Nephron (organoid): ENCODE results near the gene UBAC1.

ENCODE experiments used
- H3K27ac Mint-ChIP-seq, 3 experiments: 2 replicates each; pipeline ENCODE4 v1.8.0; 2020; ENCODE audit warnings: mixed read lengths in 3 of 3, mild to moderate bottlenecking in 2 of 3, moderate library complexity in 1 of 3
- H3K27me3 Mint-ChIP-seq: 2 replicates; pipeline ENCODE4 v1.8.0; 2021; ENCODE audit warnings: low read depth, mild to moderate bottlenecking, moderate library complexity, mixed read lengths
- H3K36me3 Mint-ChIP-seq: 2 replicates; pipeline ENCODE4 v1.8.0; 2020; ENCODE audit warnings: low read depth, mixed read lengths
- H3K4me1 Mint-ChIP-seq: 2 replicates; pipeline ENCODE4 v1.8.0; 2020; ENCODE audit warnings: mixed read lengths
- H3K4me3 Mint-ChIP-seq, 3 experiments: 2 replicates each; pipeline ENCODE4 v1.8.0; 2020; ENCODE audit warnings: mild to moderate bottlenecking in 3 of 3, mixed read lengths in 3 of 3, moderate library complexity in 2 of 3
- H3K9me3 Mint-ChIP-seq: 2 replicates; pipeline ENCODE4 v1.8.0; 2020; ENCODE audit warnings: mixed read lengths
- CTCF ChIP-seq, 3 experiments: fragments of 200-600 bp; sonication (generic); IDR thresholded peaks; one replicate each; pipeline ENCODE4 v1.5.0; 2021; ENCODE audit warnings: antibody characterized with exemption in 3 of 3; ENCODE audit not compliant: unreplicated experiment in 3 of 3

UBAC1 gene

GRCh38 chr9:135984072-135984710 is 23.0 kb upstream of the UBAC1 start:
- Mint-ChIP-seq H3K9me3 (no peaks in the 10 kb centered on the region), H3K4me1 (peaks cover 4% of the 10 kb centered on the region), H3K27me3 (no peaks in the 10 kb centered on the region), H3K27ac (no peak overlapping the region), H3K36me3 (no peaks in the 10 kb centered on the region), H3K4me3 (no peak overlapping the region)
- no peak for TF ChIP-seq CTCF (IDR thresholded peaks at IDR 0.05; ENCODE audit: unreplicated experiment in 3 of 3)

- no peaks in the 10 kb centered on the region for H3K27me3 Mint-ChIP-seq
- no peaks in the 10 kb centered on the region for H3K36me3 Mint-ChIP-seq
- peaks cover 4% of the 10 kb centered on the region for H3K4me1 Mint-ChIP-seq
- H3K9me3 Mint-ChIP-seq, result no peaks in the 10 kb centered on the region
- TF ChIP-seq CTCF (IDR thresholded peaks at IDR 0.05; ENCODE audit: unreplicated experiment in 3 of 3), result no peak
- H3K27ac Mint-ChIP-seq, result no peak overlapping the region
- no peak overlapping the region for H3K4me3 Mint-ChIP-seq
Measured at GRCh38 chr9:135983208-135984071, 22.3 kb upstream of the UBAC1 start.

- Mint-ChIP-seq H3K36me3 (no peaks in the 10 kb centered on the region), H3K4me1 (peaks cover 4% of the 10 kb centered on the region), H3K27ac (no peak overlapping the region), H3K9me3 (no peaks in the 10 kb centered on the region), H3K27me3 (no peaks in the 10 kb centered on the region), H3K4me3 (no peak overlapping the region)
- no peak for TF ChIP-seq CTCF (IDR thresholded peaks at IDR 0.05; ENCODE audit: unreplicated experiment in 3 of 3)
Measured at GRCh38 chr9:135982499-135983207, 21.5 kb upstream of the UBAC1 start.

GRCh38 chr9:135980926-135981630 is 19.9 kb upstream of the UBAC1 start:
- H3K4me1 Mint-ChIP-seq, result peaks cover 12% of the 10 kb centered on the region
- H3K27ac Mint-ChIP-seq, result no peak overlapping the region
- H3K27me3 Mint-ChIP-seq, result peaks cover 6% of the 10 kb centered on the region
- H3K4me3 Mint-ChIP-seq, result no peak overlapping the region
- no peaks in the 10 kb centered on the region for H3K36me3 Mint-ChIP-seq
- H3K9me3 Mint-ChIP-seq, result no peaks in the 10 kb centered on the region
- TF ChIP-seq CTCF (IDR thresholded peaks at IDR 0.05; ENCODE audit: unreplicated experiment in 3 of 3), result no peak

- no peak for TF ChIP-seq CTCF (IDR thresholded peaks at IDR 0.05; ENCODE audit: unreplicated experiment in 3 of 3)
- Mint-ChIP-seq H3K9me3 (no peaks in the 10 kb centered on the region), H3K36me3 (no peaks in the 10 kb centered on the region), H3K27ac (no peak overlapping the region), H3K27me3 (peaks cover 12% of the 10 kb centered on the region), H3K4me3 (no peak overlapping the region), H3K4me1 (peaks cover 9% of the 10 kb centered on the region)
Measured at GRCh38 chr9:135979547-135980166, 18.5 kb upstream of the UBAC1 start.
